Stimulated activated CD8-positive, alpha-beta memory T cell treated with anti-CD3 and anti-CD28 coated beads, Interleukin-2, amount 100 ng/mL, for 1 hour (primary cell): ENCODE results near the gene POU2F3.
A peak's percentile ranks its signal among the peaks of the same experiment; 100 is the strongest.

Source experiments
- DNase-seq, 2 donors: peaks; one replicate each; pipeline ENCODE4 v3.0.0-alpha.2; 2020; ENCODE audit warnings: low read depth in 2 of 2

Gene POU2F3

DNA sequence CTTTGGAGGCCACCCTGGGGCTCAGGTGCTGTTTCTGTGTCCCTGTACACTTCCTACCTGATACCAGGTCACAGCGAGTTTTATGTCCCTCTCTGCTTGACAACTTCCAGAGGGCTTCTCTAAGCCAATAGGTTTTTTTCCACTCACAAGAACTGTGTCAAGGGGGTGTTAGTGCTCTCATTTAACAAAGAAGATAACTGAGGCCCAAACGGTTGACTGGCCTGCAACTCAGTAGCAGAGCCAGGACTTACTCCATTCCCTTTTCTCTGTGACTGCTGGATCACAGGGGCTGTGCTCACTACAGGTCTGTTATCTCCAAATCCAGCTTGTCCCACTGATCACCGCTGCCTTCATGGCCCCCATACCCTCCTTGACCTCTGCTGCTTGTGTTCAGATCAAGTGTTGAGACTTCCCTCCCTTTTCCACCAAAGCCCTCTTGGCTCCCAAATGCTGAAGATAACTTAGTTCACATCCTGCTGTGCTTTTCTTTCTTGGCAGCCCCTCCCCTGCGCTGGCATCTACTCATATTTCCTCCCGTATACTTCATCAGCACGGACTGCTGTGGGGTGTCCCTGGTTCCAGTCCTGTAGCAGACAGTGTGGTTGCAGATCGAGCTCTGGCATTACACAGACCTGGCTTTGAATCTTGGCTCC is 41.3 kb downstream of the POU2F3 start:
- DNase-seq = no peak

DNA sequence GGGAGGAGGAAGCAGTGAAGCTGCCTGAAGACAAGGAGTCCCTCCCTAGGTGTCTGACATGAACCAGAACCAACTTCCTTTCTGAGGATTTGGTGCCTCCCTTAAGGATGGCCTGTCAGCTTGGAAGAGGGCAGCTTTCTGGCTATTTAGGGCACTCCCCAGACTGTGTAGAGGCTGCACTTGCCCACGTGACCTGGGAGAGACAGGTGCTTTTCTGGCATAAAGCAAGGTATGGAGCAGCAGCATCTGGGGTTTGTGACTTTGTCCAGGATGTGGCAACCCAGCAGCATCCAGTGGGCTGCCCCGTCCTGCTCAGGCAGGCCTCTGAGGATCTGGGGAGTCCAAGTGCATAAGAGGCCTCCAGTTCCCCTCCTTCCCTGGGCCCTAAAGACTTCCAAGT is 43.2 kb downstream of the POU2F3 start:
- no peak for DNase-seq

DNA sequence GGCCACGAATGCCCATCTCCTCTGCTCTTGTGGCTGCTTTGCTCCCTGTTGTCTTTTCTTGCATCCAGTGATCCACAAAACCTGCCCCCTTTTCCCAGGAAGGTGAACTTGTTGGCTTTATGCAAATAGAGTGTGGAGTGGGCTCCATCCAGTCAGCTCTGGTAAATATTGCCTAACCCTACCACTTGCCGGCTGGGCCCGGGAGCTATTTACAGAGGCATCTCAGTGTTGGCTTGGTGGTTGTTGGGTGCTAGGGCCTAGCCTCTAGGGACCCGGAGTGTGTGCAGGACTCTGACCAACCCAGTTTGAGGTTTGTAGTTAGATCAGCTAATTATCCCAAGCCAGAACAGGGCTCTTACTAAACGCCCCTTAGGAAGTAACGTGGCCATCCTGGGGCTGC is 44.3 kb downstream of the POU2F3 start:
- DNase-seq = no peak

DNA sequence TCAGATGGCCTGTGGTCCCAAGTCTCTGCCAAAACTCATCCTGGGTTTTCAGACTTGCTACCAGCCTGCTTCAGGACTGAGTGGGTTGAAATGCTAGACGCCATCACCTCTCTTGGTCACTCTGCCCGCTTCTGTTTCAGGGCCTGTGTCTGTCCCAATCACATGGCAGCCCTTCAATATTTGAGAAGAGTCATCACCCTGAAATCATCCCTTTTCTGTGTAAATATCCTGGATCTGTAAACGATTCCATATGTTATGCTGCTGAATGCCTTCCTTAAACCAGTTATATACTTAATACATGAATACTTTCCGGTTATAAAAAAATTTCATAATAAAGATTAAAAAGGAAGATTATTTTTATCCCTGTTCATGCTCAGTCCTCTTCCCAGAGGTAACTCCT is 45.3 kb downstream of the POU2F3 start:
- no peak for DNase-seq

DNA sequence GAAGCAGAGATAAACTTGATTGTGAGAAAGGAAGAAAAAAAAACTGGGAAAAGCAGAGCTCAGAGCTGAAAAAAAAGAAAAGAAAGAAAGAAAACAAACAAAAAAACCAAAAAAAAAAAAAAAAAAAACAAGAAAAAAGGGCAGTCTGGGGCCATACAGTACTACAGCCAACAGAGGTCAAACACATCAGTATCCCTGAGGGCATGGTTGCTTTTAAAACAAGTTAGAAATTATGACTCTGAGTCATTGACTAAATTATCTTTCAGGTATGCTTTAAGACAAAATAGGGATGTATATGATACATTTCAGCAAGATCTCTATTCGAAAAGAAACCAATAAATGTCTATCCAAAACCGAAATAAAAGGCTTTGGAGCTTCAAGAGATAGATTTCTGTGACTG is 48.1 kb downstream of the POU2F3 start:
- DNase-seq = no peak

DNA sequence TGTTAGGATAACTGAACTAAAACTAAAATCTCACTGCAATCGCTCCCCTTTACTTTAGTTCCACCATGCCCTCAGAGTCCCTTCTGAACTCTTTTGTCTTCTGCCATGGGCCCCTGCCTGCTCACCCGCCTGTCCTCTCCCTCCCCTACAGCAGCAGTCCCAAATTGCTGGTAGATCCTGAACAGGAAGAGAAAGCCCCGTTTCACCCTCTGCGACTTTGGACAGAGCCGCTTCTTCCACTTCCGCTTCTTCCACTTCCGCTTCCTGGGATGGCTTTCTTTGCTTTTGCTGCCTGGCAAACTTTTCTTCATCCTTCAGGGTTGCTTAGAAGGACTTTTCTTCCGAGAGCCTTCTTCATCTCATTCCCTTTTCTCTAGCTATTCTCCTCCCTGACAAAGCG is 49.5 kb downstream of the POU2F3 start:
- no peak for DNase-seq

DNA sequence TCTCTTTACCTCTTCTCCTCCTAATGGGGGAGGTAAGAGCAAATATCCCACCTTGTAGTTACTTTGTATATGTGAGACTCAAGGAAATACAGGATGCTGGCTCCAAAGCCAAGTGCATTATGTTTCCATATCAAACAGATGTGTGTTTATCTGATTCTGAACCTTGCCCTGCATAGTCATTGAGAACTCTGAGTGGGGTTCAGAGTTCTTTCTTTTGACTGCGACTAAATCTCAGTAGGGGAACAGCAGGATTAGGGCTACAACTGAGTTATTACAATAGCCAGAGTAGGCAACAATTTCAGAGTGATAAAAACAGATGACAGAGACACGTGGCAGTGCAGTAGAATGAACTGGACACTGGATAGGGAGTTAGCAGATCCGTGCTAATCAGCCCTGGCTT is 51.0 kb downstream of the POU2F3 start:
- no peak for DNase-seq

DNA sequence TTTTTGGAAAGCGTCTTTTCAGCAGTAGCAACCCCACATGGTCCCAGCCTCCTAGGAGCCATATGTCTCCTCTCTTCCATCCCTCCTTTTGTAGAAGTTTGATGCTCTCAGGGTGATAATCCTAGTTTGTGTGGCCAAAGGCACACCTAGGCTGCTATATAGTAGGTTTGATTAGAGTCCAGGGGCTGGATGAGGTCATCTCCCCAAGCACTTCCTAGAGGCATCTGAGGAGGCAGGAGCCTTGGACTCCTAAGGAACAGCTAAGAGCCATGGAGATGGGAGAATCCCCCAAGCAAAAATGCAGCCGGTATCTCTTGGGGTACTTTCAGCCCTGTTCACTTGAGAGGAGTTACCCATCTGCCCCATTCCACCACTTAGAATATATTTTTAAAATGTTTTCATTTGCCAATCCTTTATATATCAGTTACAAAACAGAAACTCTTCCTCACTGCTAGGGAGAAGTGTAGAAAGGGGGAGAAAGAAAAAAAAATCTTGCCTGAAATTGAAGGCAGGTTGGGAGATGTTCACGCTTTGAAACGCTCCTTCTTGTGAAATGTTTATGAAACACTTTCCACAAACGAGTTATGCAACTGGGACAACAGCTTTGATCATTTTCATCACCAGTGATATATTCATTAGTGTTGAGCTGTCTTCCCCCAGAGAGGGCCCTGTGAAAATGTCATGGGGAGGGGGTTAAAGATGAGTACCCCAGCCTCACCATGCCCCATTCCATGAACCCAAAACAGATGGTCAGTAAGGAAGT is 53.3 kb downstream of the POU2F3 start:
- no peak for DNase-seq

DNA sequence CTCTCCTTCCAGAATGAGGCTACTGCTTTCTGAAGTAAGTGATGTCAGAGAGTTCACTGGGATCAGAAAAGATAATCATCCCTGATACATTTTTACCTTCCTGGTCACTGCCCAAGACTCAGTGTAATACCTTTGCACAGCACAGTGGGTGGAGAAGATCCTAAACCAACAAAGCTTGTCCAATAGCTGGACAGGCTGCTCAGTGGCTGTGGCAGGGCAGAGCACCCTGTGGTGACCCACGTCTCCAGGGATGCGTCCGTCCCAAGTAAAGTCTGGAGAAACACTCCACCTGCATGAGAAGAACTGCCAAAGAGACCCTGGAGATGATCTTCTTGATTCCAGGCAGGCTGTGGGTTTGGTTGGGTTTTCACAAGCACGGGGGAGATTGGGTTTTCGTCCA is 54.2 kb downstream of the POU2F3 start:
- no peak for DNase-seq

DNA sequence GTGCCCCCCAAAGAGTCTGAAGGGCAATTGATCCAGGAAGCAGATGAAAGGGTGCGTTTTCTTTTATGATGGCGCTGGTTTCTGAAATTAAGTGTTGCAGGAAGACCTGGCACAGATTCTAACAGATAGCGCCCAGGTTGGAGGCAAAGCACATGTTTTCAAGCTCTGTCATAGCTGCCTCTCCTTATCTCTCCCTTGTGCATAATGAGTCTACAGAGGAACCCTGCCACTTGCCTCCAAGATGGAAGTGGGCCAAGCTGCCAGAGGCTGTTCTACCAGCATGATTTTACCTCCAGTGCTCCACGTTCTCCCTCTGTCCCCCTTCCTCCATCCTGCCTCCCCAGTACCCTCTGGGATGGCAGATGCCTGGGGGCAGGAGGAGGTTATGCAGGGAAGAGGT is 55.2 kb downstream of the POU2F3 start:
- DNase-seq = no peak

DNA sequence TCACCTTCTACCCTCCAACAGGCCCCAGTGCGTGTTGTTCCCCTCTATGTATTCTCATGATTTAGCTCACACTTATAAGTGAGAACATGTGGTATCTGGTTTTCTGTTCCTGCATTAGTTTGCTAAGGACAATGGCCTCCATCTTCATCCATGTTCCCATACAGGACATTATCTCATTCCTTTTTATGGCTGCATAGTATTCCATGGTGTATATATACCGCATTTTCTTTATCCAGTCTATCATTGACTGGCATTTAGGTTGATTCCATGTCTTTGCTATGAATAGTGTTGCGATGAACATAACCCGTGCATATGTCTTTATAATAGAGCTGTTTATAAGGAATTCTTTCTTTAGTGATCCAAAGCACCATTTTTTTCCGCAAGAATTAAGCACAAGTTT is 56.6 kb downstream of the POU2F3 start:
- no peak for DNase-seq

DNA sequence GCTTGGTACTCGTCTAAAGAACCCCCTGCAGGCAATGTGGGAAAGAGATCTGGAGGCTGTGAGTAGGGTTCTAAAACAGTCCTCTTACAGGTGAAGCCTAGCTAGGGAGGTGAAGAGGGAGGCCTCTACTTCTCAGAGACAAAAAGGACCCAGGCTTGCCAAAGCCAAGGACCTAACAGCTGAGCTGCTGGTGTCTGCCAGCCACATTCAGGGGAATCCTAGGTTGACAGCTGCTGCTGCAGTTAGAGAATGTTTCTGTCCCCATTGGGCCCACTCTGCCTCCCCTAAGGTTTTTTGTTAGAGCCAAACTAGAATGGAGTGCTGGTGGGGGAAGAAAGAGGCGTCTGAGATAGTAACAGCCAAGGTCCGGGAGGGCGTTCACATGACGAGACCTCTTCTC is 58.5 kb downstream of the POU2F3 start:
- DNase-seq = no peak

DNA sequence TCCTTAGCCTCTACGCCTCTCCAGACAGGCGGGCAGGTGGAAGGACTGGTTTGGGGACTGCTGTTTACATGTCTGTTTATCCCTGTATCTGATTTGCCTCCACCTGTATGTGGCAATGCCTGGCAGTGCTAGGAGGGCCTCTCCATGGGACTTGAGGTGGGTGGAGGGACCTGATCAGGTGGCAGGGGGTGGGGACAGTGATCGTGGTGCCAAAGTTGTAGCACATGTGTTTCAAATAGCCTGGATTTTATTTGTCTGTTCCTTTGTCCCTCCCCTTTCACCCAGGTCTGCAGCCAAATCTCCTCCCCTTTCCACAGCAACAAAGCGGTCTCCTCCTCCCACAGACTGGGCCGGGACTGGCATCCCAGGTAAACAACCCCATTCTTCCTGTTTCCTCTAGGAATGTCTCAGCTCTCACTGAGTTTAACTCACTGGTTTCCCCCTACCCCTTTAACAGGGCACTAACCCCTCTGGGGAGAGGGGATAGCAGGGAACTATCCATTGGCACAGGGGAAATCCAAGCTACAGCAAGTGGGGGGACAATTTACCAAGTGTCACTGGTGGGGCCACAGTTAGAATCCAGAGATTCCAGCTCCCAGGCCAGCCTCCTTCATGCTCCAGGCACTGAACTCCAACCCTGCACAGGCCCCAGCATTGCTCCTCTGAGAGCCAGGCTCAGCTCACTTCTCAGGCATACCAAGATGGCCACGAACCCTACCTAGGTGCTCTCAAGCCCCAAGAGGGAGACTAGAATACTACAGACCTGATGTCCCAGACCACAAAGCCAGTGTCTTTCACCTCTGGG is 62.3 kb downstream of the POU2F3 start:
- DNase-seq = no peak

DNA sequence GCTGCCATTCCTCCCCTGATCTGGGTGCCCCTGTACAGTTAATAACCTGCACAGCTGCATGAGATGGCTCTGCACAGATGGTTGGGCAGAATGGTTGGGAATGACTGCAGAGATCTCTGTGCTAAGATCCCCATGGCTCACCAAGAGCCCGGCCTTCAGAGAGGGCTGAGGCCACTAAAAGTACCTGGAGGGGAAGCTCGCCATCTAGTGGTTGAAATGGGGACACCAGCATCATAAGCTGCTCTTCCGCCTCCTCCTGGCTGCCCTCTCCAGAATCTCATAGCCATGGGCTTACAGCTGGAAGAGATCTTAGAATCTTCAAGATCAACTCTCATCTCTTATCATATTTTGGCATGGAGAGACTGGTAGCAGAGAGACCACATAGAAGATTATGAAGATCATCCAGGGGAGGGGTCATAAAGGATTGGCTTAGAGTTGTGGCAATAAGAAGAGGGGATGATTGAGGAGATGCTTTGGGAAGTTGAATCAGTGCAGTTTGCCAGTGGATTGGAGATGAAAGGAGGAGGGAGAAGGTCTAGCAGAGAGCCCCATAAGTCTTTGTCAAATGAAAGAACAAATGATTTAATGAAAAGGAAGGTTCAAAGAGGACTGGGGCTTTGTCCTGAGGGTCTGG is 63.2 kb downstream of the POU2F3 start:
- peak in 1 of 2 donors; percentile 37 for DNase-seq

DNA sequence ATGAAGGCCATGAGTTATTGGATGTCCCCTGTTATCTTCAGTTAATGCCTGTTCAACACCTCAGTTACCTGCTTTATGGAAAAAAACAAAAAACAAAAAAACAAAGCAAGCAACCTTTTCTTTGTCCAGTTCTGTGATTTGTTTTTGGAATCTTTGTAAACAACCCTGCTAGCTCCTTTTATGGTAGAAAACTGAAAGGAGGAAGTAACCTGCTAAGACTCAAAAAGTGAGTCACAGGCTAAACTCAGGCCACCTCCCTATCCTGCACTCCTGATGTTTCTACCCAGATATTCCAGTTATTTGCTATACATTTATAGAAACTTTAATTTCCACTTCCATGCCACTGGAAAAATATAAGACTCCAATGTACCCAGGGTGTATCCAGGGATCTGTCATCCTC is 64.6 kb downstream of the POU2F3 start:
- no peak for DNase-seq

DNA sequence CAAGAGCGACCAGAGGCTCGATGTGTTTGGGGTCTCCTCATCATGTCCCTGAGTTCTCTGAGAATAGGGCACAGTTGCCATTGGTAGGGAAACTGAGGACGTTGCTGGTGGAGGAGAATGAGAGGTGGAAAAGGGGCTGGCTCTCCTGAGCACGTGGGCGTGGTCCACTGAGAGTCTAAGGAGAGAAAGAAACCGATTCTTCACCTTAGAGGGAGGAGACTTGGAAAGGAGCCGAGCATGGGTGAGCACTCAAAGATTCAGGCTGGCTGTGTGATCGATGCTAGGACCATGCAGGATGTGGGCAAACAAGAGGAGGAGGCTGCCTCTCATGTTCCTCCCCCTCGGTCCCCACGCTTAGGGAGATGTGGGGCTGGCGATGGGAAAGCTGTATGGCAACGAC is 65.3 kb downstream of the POU2F3 start:
- DNase-seq = no peak

DNA sequence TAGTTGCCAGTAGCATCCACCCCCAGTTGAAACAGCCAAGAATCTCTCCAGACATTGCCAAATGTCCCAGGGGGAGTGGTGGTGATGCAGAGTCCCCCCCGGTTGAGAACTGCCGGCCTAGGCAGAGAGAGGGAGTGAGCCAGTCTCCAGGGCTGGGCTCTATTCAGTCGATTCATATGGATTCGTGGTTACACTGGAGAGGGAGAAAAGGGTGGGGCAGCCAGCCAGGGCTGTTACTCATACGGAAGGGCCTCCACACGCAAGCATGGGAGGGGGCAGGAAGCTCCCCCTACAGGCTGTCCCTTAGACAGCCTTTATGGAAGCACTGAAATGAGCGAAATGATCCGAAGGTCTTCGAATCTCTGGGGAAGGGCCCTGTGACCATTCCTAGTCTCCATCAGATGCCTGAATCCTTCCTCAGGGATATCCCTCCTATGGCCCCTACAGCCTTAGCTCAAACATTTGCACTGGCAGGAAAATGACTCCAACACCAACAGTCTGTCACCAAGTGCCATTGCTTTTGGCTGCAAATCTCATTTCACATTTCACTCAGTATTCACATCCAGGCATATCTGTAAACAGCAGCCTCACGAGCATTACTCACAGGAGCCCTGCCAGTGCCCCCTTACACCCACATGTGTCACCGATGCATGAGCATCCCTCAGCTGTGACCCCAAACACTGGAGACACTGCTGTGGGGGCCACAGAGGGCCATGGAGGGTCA is 66.7 kb downstream of the POU2F3 start:
- DNase-seq = no peak

DNA sequence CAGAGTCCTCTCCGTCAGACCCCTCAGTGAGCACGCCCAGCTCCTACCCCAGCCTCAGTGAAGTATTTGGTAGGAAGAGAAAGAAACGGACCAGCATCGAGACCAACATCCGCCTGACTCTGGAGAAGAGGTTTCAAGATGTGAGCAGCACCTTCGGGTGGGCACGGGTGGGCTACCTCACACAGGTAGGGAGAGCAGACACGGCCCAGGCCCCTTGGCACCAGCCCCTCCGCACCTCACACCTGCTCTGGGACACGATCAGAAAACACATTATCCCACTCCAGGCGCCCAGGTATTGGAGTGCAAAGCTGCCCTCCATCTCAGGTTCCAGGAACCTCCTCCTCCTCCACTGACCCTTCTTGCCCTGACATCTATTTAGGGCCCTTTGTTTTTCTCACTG is 67.5 kb downstream of the POU2F3 start:
- DNase-seq = no peak

DNA sequence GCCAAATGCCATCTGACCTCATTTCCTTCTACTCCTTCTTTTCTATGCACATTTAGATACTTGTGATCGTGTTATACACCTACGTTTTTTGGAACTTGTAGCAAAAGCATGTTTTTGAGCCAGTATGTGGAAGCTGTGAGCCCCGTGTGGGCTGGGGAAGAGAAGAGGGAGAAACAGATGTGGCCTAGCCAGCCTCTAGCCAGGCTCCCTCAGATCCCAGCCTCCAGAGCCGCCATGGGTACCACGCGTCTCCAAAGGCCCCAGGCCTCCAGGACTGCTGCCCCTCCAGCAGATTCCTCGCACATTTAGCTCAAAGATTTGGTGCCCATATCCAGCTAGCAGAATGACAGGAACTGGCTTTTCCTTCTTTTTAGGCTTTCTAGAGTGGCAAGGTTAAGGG is 68.1 kb downstream of the POU2F3 start:
- DNase-seq = no peak

DNA sequence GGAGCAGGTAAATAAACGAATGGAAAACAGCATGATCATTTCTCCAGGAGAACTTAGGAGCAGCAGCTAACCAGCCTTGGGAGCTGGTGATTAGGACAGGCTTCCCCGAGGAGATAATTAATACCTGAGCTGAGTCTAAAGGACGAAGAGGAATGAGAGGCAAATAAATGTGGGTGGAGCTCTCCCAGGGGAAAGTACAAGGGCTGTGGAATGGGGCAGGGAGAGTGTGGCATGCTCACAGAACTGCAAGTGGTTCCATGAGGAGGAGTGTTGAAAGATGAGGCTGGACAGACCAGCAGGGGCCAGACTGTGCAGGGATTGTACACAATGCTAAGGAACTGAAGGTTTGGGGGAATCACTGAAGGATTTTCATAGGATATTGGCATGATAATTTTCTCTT is 70.9 kb downstream of the POU2F3 start:
- DNase-seq = no peak

DNA sequence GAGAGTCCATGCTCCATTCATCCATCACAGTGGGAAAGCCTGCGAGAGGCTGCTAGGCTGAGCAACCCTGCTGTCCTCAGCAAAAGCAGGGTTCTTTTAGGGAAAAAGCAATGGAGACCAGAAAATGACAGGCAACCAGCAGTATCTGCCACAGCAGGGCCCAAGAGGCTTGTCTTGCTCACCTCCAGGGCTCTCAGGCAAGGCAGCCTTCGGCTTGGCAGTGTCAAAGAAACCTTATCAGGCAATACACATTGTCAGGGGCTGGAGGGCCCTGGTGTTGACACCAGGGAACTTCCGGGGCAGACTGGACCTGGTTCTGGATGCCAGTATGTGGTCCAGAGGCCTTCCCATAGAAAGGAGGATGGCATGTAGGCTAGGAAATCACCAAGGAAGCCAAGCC is 74.9 kb downstream of the POU2F3 start:
- no peak for DNase-seq
